ENCODE measurements around the gene RRP9.

DNA sequence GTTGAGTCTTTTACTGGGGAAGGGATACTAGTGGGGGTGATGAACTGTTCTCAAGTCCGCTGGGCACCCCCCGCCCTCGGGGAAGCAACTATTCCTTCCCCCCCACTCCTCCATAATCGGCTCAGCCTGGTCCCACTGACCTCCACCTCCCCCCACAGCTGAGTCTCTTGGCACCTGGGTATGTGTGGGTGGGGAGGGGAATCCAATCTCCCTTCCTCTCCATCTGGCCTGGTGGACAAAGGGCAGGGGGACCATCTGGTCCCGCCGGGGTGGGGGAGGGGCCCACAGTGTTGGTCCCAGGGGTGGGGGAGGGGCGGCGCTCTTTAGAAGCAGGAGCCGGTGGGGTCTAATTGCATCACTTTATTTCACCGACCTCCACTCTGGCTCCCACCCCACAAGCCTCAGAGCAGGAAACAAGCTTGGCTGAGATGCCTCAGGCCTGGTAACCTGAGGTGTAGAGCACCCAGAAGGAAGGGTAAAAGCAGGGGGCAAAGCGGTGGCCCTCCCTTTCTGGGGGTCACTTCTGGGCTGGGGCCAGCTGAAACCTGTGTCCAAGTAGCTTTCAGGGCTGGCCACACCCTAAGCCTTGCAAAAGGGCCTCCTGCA lies 26.6 kb upstream of the RRP9 start:
- TF ChIP-seq, protein P1, sequence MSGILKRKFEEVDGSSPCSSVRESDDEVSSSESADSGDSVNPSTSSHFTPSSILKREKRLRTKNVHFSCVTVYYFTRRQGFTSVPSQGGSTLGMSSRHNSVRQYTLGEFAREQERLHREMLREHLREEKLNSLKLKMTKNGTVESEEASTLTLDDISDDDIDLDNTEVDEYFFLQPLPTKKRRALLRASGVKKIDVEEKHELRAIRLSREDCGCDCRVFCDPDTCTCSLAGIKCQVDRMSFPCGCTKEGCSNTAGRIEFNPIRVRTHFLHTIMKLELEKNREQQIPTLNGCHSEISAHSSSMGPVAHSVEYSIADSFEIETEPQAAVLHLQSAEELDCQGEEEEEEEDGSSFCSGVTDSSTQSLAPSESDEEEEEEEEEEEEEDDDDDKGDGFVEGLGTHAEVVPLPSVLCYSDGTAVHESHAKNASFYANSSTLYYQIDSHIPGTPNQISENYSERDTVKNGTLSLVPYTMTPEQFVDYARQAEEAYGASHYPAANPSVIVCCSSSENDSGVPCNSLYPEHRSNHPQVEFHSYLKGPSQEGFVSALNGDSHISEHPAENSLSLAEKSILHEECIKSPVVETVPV (CRISPR knock-in tag; IDR thresholded peaks at IDR 0.05) = no peak
- TF ChIP-seq PPARA (CRISPR knock-in tag; IDR thresholded peaks at IDR 0.05; ENCODE audit: borderline replicate concordance) (no peak), BACH2 (CRISPR knock-in tag; IDR thresholded peaks at IDR 0.05; ENCODE audit: borderline replicate concordance) (no peak), TOX (CRISPR knock-in tag; IDR thresholded peaks at IDR 0.05; ENCODE audit: borderline replicate concordance) (no peak), ARNTL (CRISPR knock-in tag; IDR thresholded peaks at IDR 0.05; ENCODE audit: borderline replicate concordance, low read depth) (no peak), ISL1 (CRISPR knock-in tag; IDR thresholded peaks at IDR 0.05) (no peak), ZC3H10 (CRISPR knock-in tag; IDR thresholded peaks at IDR 0.05) (no peak), ZNF565 (CRISPR knock-in tag; conservative IDR thresholded peaks at IDR 0.05; ENCODE audit: low read depth) (no peak)
- TF ChIP-seq, protein P2, sequence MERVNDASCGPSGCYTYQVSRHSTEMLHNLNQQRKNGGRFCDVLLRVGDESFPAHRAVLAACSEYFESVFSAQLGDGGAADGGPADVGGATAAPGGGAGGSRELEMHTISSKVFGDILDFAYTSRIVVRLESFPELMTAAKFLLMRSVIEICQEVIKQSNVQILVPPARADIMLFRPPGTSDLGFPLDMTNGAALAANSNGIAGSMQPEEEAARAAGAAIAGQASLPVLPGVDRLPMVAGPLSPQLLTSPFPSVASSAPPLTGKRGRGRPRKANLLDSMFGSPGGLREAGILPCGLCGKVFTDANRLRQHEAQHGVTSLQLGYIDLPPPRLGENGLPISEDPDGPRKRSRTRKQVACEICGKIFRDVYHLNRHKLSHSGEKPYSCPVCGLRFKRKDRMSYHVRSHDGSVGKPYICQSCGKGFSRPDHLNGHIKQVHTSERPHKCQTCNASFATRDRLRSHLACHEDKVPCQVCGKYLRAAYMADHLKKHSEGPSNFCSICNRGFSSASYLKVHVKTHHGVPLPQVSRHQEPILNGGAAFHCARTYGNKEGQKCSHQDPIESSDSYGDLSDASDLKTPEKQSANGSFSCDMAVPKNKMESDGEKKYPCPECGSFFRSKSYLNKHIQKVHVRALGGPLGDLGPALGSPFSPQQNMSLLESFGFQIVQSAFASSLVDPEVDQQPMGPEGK (CRISPR knock-in tag; IDR thresholded peaks at IDR 0.05; ENCODE audit: borderline replicate concordance) = no peak; the same call in 1 of the 2 replicates
- TF ChIP-seq, protein P3, sequence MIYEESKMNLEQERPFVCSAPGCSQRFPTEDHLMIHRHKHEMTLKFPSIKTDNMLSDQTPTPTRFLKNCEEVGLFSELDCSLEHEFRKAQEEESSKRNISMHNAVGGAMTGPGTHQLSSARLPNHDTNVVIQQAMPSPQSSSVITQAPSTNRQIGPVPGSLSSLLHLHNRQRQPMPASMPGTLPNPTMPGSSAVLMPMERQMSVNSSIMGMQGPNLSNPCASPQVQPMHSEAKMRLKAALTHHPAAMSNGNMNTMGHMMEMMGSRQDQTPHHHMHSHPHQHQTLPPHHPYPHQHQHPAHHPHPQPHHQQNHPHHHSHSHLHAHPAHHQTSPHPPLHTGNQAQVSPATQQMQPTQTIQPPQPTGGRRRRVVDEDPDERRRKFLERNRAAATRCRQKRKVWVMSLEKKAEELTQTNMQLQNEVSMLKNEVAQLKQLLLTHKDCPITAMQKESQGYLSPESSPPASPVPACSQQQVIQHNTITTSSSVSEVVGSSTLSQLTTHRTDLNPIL (CRISPR knock-in tag; IDR thresholded peaks at IDR 0.05; ENCODE audit: low read depth) = no peak
